ENCODE data around the gene IL32. TPM values are rescaled to one million over a fixed set of nuclear protein-coding genes. Genes with fewer than 3 reads are reported as not detected.

IL32 gene
- total RNA-seq: 6.5 and 25.3 TPM in 2 replicates

GRCh38 chr16:3065069-3065741 is at the start of gene IL32:
TSS of gene IL32 (plus strand) at chr16:3065640. CDS start at chr16:3065812, 172 bp downstream.

GRCh38 chr16:3017794-3018506 is 47.5 kb upstream of the IL32 start, which contains the start of gene CLDN6:
TSS of gene CLDN6 (minus strand) at chr16:3018183. CDS start at chr16:3016021, 2,162 bp downstream.

GRCh38 chr16:3020247-3020603 is 45.2 kb upstream of the IL32 start, which contains the start of gene TNFRSF12A:
TSS of gene TNFRSF12A (plus strand) at chr16:3020368. CDS start at chr16:3020398, 30 bp downstream.

GRCh38 chr16:3023669-3024478 is 41.6 kb upstream of the IL32 start, which contains the start of the genes HCFC1R1 and THOC6:
TSS of gene HCFC1R1 (minus strand) at chr16:3023942. CDS start at chr16:3023941, 1 bp downstream.
TSS of gene THOC6 (plus strand) at chr16:3024035. CDS start at chr16:3024327, 292 bp downstream.

DNA sequence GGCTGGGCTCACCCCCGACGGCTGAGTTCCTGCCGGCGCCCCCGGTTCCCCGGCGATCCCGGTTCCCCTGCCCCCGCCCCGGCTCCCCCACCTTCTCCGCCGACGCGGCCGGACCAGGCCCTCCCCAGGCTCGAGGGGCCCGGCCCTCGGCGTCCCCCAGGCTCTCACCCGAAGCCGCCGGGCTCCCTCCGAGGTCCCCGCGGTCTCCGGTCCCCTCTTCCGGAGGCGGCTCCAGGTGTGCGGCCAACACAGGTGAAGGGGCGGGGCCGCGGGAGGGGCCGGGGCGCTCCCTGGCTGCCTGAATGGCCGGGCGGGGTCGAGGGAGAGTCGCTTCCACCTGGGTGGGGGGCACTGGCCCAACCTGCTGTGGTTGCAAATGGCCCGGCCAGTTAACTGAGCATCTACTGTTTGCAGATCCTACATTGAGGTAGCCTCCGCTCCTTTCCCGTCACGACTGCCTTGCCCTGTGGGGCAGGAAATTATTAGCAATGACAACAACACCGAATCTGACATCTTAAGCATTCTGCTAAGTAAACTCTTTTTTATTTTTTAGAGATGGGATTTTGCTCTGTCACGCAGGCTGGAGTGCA is 28.6 kb upstream of the IL32 start, which contains the start of gene BICDL2:
Gene BICDL2, minus strand, starts transcription at position 219 of the 590 bp plus-strand sequence. CDS start 1,448 bp downstream, outside the sequence.

GRCh38 chr16:3045758-3046640 is 19.4 kb upstream of the IL32 start, which contains the start of gene MMP25:
TSS of gene MMP25 (plus strand) at chr16:3046561. CDS start at chr16:3046918, 357 bp downstream.

DNA sequence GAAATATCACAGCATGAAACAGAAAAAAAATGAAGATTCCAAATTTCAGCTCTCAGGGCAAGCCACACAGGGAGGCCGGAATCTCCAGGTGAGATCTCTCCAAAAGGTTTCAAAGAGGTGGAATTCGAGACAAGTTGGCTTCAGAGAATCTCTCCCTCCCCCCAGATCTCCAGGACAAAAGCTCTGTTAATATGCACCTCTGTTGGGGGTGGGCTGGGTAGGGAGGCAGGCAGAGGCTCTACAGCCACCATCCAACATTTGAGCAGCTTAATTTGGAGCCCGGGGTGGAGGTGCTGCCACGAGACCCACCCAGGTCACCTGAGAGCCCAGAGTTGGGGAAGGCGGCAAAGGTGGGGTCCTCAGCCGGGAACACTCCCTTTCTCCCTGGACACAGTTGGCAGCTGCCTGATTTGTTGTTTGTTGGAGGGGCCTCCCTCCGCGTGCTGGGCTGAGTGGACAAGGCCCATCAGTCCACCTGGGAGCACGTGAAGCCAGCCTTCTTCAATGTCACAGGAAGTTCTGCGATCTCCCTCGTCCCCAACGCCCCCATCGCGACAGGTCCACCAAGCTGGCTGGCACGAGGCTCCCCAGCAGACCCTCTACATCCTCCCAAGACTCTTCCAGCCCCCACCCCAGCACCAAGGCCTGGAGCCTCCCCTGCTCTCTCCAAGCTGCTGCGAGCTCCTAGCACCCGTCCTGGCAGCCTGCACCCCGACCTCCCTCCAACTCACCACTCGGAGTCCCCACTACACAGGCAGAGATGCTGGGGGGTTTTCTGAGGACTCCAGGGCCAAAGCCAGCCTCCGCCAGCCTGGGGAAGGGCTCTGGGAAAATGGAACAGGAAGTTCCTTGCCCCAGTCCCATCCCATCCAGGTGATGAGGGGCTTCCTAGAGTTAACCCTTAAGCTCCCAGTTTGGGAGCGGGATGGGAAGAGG is 33.3 kb downstream of the IL32 start, which contains the start of gene ZSCAN10:
Gene ZSCAN10, minus strand, starts transcription at position 836 of the 936 bp plus-strand sequence. CDS start 6,357 bp downstream, outside the sequence.

DNA sequence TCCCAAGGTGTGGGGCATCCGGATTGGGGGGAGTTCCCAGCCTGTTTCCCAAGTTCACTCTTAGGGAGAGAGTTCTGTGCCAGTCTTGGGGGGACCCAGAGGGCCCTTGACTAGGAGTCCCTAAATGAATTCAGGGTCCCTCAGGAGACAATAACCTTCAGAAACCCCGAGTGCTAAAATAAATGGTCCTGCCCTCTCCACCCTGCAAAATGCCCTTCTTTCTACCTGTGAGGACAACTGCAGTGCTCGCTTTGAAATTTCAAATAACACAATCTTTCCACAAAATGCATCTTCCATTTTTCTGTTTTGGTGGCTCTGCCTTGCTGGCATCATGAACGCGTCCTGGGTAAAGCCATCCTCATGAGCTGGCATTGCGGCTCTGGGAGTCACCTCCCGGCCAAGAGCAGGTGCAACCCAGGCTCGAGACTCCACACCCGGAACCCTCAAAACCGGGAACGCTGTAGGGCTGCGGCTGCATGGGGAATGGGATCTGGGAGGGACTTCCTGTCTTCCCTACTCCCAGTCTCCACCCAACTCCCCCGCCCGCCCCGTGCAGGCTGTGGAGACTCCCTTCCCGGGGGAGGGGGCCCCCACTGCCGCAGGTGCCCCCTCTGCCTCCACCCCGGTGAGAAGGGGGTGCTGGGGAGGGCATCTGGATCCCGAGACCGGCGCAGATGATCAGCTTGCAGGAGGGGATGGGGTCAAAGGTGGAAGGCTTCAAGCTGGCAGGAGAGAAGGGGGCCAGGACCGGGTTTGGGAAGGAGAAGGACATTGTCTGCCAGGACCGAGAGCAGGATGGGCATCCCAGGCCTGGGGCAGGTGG is 46.8 kb downstream of the IL32 start, which contains the start of gene ZNF205:
Gene ZNF205, plus strand, starts transcription at position 529 of the 823 bp plus-strand sequence. CDS start 845 bp downstream, outside the sequence.

Other genes with a start within 250 kb of the IL32 start
- 0.80 and 3.8 TPM in 2 replicates for gene PRSS21, start 248.4 kb upstream of the IL32 start, total RNA-seq
- 0.23 and 0.31 TPM in 2 replicates for gene ZG16B, start 235.3 kb upstream of the IL32 start, total RNA-seq
- 0.34 and 2.8 TPM in 2 replicates for gene PRSS22, start 207.5 kb upstream of the IL32 start, total RNA-seq
- 50.9 and 55.1 TPM in 2 replicates for gene FLYWCH2, start 182.4 kb upstream of the IL32 start, total RNA-seq
- 47.7 and 65.2 TPM in 2 replicates for gene FLYWCH1, start 153.7 kb upstream of the IL32 start, total RNA-seq
- gene KREMEN2, start 101.4 kb upstream of the IL32 start, total RNA-seq: 11.7 and 22.4 TPM in 2 replicates
- gene PAQR4, start 96.3 kb upstream of the IL32 start, total RNA-seq: 34.4 and 38.0 TPM in 2 replicates
- gene PKMYT1, start 85.2 kb upstream of the IL32 start, total RNA-seq: 20.1 and 86.7 TPM in 2 replicates
- not detected in 2 replicates for gene CLDN9, start 52.7 kb upstream of the IL32 start, total RNA-seq
- 0.08 TPM in 1 of 2 replicates, not detected in the other for gene CLDN6, start 47.5 kb upstream of the IL32 start, total RNA-seq
- 522 and 714 TPM in 2 replicates for gene TNFRSF12A, start 45.3 kb upstream of the IL32 start, total RNA-seq
- gene HCFC1R1, start 41.7 kb upstream of the IL32 start, total RNA-seq: 26.4 and 29.2 TPM in 2 replicates
- gene THOC6, start 41.6 kb upstream of the IL32 start, total RNA-seq: 22.3 and 33.0 TPM in 2 replicates
- 0.23 and 0.78 TPM in 2 replicates for gene BICDL2, start 28.7 kb upstream of the IL32 start, total RNA-seq
- 0.04 and 0.31 TPM in 2 replicates for gene MMP25, start 19.1 kb upstream of the IL32 start, total RNA-seq
- gene ZSCAN10, start 33.7 kb downstream of the IL32 start, total RNA-seq: not detected in 2 replicates
- 22.3 and 22.7 TPM in 2 replicates for gene ZNF205, start 46.9 kb downstream of the IL32 start, total RNA-seq
- 4.4 and 5.8 TPM in 2 replicates for gene ZNF213, start 69.4 kb downstream of the IL32 start, total RNA-seq
- not detected in 2 replicates for gene OR1F1, start 122.6 kb downstream of the IL32 start, total RNA-seq
- 3.7 and 8.1 TPM in 2 replicates for gene ZNF200, start 169.5 kb downstream of the IL32 start, total RNA-seq
- 0.08 TPM in 2 replicates for gene MEFV, start 191.0 kb downstream of the IL32 start, total RNA-seq
- 23.4 and 35.5 TPM in 2 replicates for gene ZNF263, start 217.9 kb downstream of the IL32 start, total RNA-seq
- 0.78 and 0.87 TPM in 2 replicates for gene TIGD7, start 239.8 kb downstream of the IL32 start, total RNA-seq
- 11.2 and 11.8 TPM in 2 replicates for gene ZNF75A, start 239.9 kb downstream of the IL32 start, total RNA-seq